Caco-2 (cell line): Measurements from ENCODE around the gene LRMDA. TPM values are rescaled to one million over a fixed set of nuclear protein-coding genes. Genes with fewer than 3 reads are reported as not detected.

Experiments used
- BruUV-seq: library from RNA; stranded (reverse); fragments of 400-500 nt; replicated peaks from 2 replicates; lab custom pipeline; 2021; lab: Mats Ljungman, UMichigan
- CTCF ChIA-PET: fragments of 300-600 bp; sonication (Branson Sonifier 250); formaldehyde crosslinking; loops from one replicate; lab custom pipeline; 2022; ENCODE audit warnings: antibody characterized with exemption; lab: Charles Lee
- POLR2A ChIA-PET: fragments of 300-600 bp; sonication (Branson Sonifier 250); formaldehyde crosslinking; loops from one replicate; lab custom pipeline; 2022; ENCODE audit warnings: antibody characterized with exemption; lab: Charles Lee
- DNase-seq, 2 experiments: peaks; one replicate each; pipeline versions ENCODE4 v3.0.0 to v3.0.0-alpha.2; 2020 to 2022
- H3K27me3 ChIP-seq: replicated peaks from 2 replicates; pipeline ENCODE4 v1.6.0; 2011; ENCODE audit warnings: low read length; ENCODE audit not compliant: control insufficient read depth, insufficient read depth
- H3K36me3 ChIP-seq: 2 replicates; pipeline ENCODE4 v1.5.1; 2011; ENCODE audit warnings: low read length; ENCODE audit not compliant: control insufficient read depth, insufficient read depth
- H3K4me1 ChIP-seq: fragments of 250-450 bp; sonication (Bioruptor Pico); 2 replicates; pipeline ENCODE4 v1.5.1; 2020; ENCODE audit warnings: mild to moderate bottlenecking
- H3K4me3 ChIP-seq: 2 replicates; pipeline ENCODE4 v1.5.1; 2011; ENCODE audit warnings: low read depth, mild to moderate bottlenecking, control low read depth, low read length
- H3K9me3 ChIP-seq: fragments of 250-450 bp; sonication (Bioruptor Pico); 2 replicates; pipeline ENCODE4 v1.5.1; 2020; ENCODE audit warnings: mild to moderate bottlenecking, moderate library complexity
- H3K27ac Mint-ChIP-seq: one replicate; pipeline ENCODE4 v1.8.0; 2022; ENCODE audit warnings: mixed read lengths; ENCODE audit not compliant: unreplicated experiment
- H3K27me3 Mint-ChIP-seq: one replicate; pipeline ENCODE4 v1.8.0; 2022; ENCODE audit warnings: mixed read lengths; ENCODE audit not compliant: insufficient read depth, unreplicated experiment
- H3K36me3 Mint-ChIP-seq: one replicate; pipeline ENCODE4 v1.8.0; 2022; ENCODE audit warnings: mild to moderate bottlenecking, mixed read lengths; ENCODE audit not compliant: insufficient read depth, unreplicated experiment
- H3K4me1 Mint-ChIP-seq: one replicate; pipeline ENCODE4 v1.8.0; 2022; ENCODE audit warnings: low read depth, mixed read lengths; ENCODE audit not compliant: unreplicated experiment
- H3K4me3 Mint-ChIP-seq: one replicate; pipeline ENCODE4 v1.8.0; 2022; ENCODE audit warnings: mild to moderate bottlenecking, moderate library complexity, mixed read lengths; ENCODE audit not compliant: unreplicated experiment
- H3K9me3 Mint-ChIP-seq: one replicate; pipeline ENCODE4 v1.8.0; 2022; ENCODE audit warnings: mixed read lengths; ENCODE audit not compliant: unreplicated experiment
- CTCF ChIP-seq, 2 experiments: fragments of 200-600 bp in 1 of 2; IDR thresholded peaks; 1 replicate in 1 of 2; 2 replicates in 1 of 2; pipeline versions ENCODE4 v1.5.1 to v1.8.0; 2011 to 2022; ENCODE audit warnings: antibody characterized with exemption in 1 of 2, control low read depth in 1 of 2, inconsistent platforms in 1 of 2, low read depth in 1 of 2, low read length in 1 of 2, mild to moderate bottlenecking in 1 of 2, moderate library complexity in 1 of 2; ENCODE audit not compliant: insufficient read depth in 1 of 2, severe bottlenecking in 1 of 2, unreplicated experiment in 1 of 2
- intact Hi-C: fragments of 100-400 bp; cut with micrococcal nuclease; formaldehyde crosslinking; loops from one replicate; pipeline ENCODE4 v1.10.0; 2022; ENCODE audit not compliant: unreplicated experiment
- total RNA-seq: library from RNA; stranded (reverse); gene quantifications from 2 replicates; pipeline ENCODE4 v1.2.3, GENCODE V29; 2022

LRMDA gene
- total RNA-seq, 1 experiment from 2014 or later = 18.5 TPM

GRCh38 chr10:76461024-76461423, 1029.6 kb downstream of the LRMDA start:
- no peaks in the 10 kb centered on the region for H3K4me1 ChIP-seq
- H3K4me3 ChIP-seq = no peak overlapping the region
- CTCF ChIA-PET = no interaction called here
- BruUV-seq = no TSS peak
- H3K9me3 ChIP-seq = no peaks in the 10 kb centered on the region
- H3K36me3 ChIP-seq = no peaks in the 10 kb centered on the region
- no peaks in the 10 kb centered on the region for H3K4me1 Mint-ChIP-seq
- no peaks in the 10 kb centered on the region for H3K27me3 Mint-ChIP-seq
- DNase-seq = no peak
- no peaks in the 10 kb centered on the region for H3K36me3 Mint-ChIP-seq
- no peak for TF ChIP-seq CTCF (IDR thresholded peaks at IDR 0.05; ENCODE audit: insufficient read depth in 1 of 2, low read depth in 1 of 2, low read length in 1 of 2, severe bottlenecking in 1 of 2, unreplicated experiment in 1 of 2)
- H3K27ac Mint-ChIP-seq = no peak overlapping the region
- H3K4me3 Mint-ChIP-seq = no peak overlapping the region
- POLR2A ChIA-PET = no interaction called here
- H3K9me3 Mint-ChIP-seq = no peaks in the 10 kb centered on the region
- intact Hi-C loops = no loop called here
- H3K27me3 ChIP-seq = no peaks in the 10 kb centered on the region

- no peaks in the 10 kb centered on the region for H3K36me3 ChIP-seq
- no peaks in the 10 kb centered on the region for H3K4me1 Mint-ChIP-seq
- no peaks in the 10 kb centered on the region for H3K9me3 ChIP-seq
- no peaks in the 10 kb centered on the region for H3K27me3 ChIP-seq
- H3K4me1 ChIP-seq = no peaks in the 10 kb centered on the region
- H3K9me3 Mint-ChIP-seq = no peaks in the 10 kb centered on the region
- CTCF ChIA-PET = no interaction called here
- no peaks in the 10 kb centered on the region for H3K27me3 Mint-ChIP-seq
- no TSS peak for BruUV-seq
- no peaks in the 10 kb centered on the region for H3K36me3 Mint-ChIP-seq
- no peak for DNase-seq
- POLR2A ChIA-PET = no interaction called here
- no peak for TF ChIP-seq CTCF (IDR thresholded peaks at IDR 0.05; ENCODE audit: insufficient read depth in 1 of 2, low read depth in 1 of 2, low read length in 1 of 2, severe bottlenecking in 1 of 2, unreplicated experiment in 1 of 2)
- no peak overlapping the region for H3K4me3 Mint-ChIP-seq
- intact Hi-C loops = no loop called here
- no peak overlapping the region for H3K4me3 ChIP-seq
- H3K27ac Mint-ChIP-seq = no peak overlapping the region
Observed at GRCh38 chr10:76463111-76463510, 1031.7 kb downstream of the LRMDA start.

GRCh38 chr10:76466836-76467503, 1035.5 kb downstream of the LRMDA start:
- no peak for TF ChIP-seq CTCF (IDR thresholded peaks at IDR 0.05; ENCODE audit: insufficient read depth in 1 of 2, low read depth in 1 of 2, low read length in 1 of 2, severe bottlenecking in 1 of 2, unreplicated experiment in 1 of 2)
- H3K4me3 ChIP-seq = no peak overlapping the region
- no peaks in the 10 kb centered on the region for H3K36me3 ChIP-seq
- H3K4me3 Mint-ChIP-seq = no peak overlapping the region
- BruUV-seq = no TSS peak
- POLR2A ChIA-PET = no interaction called here
- H3K9me3 ChIP-seq = peaks cover 4% of the 10 kb centered on the region; the same call in 1 of the 2 replicates
- no peaks in the 10 kb centered on the region for H3K4me1 ChIP-seq
- CTCF ChIA-PET = no interaction called here
- no peak overlapping the region for H3K27ac Mint-ChIP-seq
- H3K27me3 ChIP-seq = no peaks in the 10 kb centered on the region
- intact Hi-C loops = no loop called here
- H3K9me3 Mint-ChIP-seq = no peaks in the 10 kb centered on the region
- no peaks in the 10 kb centered on the region for H3K27me3 Mint-ChIP-seq
- no peak for DNase-seq
- H3K4me1 Mint-ChIP-seq = no peaks in the 10 kb centered on the region
- H3K36me3 Mint-ChIP-seq = no peaks in the 10 kb centered on the region
